ENCODE results near the gene ZNF446.

Gene ZNF446

DNA sequence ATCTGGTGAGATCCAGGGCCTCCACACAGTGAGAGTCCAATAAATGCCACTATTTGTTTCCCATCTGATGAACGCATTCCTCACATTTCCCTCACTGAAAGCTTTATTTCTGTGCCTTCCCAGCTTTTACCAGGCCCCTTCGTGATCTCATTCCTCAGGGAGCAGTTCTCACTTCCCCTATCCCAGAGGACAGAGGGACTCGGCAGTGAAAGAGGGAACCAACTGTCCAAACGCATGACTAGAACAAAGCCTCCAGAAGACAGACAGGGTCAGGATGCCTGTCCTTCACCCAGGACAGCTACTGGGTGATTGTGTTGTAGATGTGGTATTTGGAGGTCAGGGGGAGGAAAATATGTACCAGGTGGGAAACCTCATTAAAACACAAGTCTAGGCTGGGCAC, 45.5 kb downstream of the ZNF446 start:
- DNase-seq, result no peak

DNA sequence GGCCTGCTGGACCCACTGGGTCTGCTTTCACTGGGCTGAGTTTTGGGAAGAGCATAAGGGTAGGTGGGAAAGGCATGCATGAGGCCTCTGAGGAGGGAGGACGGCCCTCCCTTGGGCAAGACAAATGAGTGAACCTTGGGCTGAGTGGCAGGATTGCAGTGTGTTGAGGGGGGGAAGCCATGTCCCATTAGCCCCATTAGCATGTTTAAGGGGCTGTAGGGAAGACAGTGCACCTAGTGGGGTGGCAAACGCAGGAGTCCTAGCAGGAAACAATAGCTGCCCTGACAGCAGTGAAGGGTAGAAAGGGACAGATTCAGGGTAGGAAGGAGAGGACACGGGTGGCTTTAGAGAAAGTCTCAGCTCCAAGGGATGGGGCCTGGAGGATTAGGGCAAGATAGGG, 46.6 kb downstream of the ZNF446 start:
- DNase-seq, result no peak

DNA sequence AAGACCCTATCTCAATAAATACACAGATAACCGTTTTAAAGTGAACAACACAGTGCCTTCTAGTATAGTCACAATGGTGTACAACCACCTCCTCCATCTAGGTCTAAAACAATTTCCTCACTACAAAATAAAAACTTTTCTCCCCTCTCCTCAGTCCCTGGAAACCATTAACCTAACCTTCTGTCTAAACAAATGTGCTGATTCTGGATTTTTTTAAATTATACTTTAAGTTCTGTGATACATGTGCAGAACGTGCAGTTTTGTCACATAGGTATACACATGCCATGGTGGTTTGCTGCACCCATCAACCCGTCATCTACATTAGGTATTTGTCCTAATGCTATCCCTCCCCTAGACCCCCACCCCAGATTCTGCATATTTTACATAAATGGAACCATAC, 53.3 kb downstream of the ZNF446 start:
- DNase-seq, result no peak

Data from anterior cingulate cortex (tissue), 58 donors.